Fibroblast of lung (primary cell): ENCODE data around the gene PRTN3. TPM values are rescaled to one million over a fixed set of nuclear protein-coding genes. Genes with fewer than 3 reads are reported as not detected.

Source experiments
- DNase-seq, 2 donors: peaks; one replicate each; pipeline versions ENCODE4 v3.0.0 to v3.0.0-alpha.2; 2010; ENCODE audit warnings: low read depth in 2 of 2
- H2AFZ ChIP-seq: 2 replicates; pipeline ENCODE4 v1.5.1; 2012; ENCODE audit warnings: low read length, control low read depth, inconsistent platforms
- H3K27ac ChIP-seq: 2 replicates; pipeline ENCODE4 v1.5.1; 2011; ENCODE audit warnings: low read length, control low read depth; ENCODE audit not compliant: insufficient read depth
- H3K27me3 ChIP-seq: 2 replicates; pipeline ENCODE4 v1.5.1; 2011; ENCODE audit warnings: mild to moderate bottlenecking, low read length; ENCODE audit not compliant: control insufficient read depth, insufficient read depth
- H3K36me3 ChIP-seq: 2 replicates; pipeline ENCODE4 v1.5.1; 2011; ENCODE audit warnings: low read length; ENCODE audit not compliant: control insufficient read depth, insufficient read depth
- H3K4me1 ChIP-seq: 2 replicates; pipeline ENCODE4 v1.5.1; 2011; ENCODE audit warnings: low read length; ENCODE audit not compliant: control insufficient read depth, insufficient read depth; ENCODE audit errors: extremely low read depth
- H3K4me2 ChIP-seq: 2 replicates; pipeline ENCODE4 v1.5.1; 2011; ENCODE audit warnings: low read length, control low read depth; ENCODE audit not compliant: insufficient read depth; ENCODE audit errors: extremely low read depth
- H3K4me3 ChIP-seq, 4 experiments: fragments of 200-600 bp in 1 of 4; sonication (generic) in 1 of 4; replicated peaks in 1 of 4; 2 replicates each; pipeline ENCODE4 v1.5.1; 2011 to 2016; ENCODE audit warnings: low read length in 4 of 4, low read depth in 3 of 4, mild to moderate bottlenecking in 3 of 4, control low read depth in 2 of 4, inconsistent platforms in 1 of 4, mixed read lengths in 1 of 4; ENCODE audit not compliant: insufficient read depth in 1 of 4; ENCODE audit errors: control extremely low read depth in 1 of 4
- H3K79me2 ChIP-seq: 2 replicates; pipeline ENCODE4 v1.5.1; 2012; ENCODE audit warnings: mild to moderate bottlenecking, low read length, inconsistent platforms; ENCODE audit not compliant: control insufficient read depth, insufficient read depth
- H3K9ac ChIP-seq: 2 replicates; pipeline ENCODE4 v1.5.1; 2011; ENCODE audit warnings: mild to moderate bottlenecking, low read length, control low read depth; ENCODE audit not compliant: insufficient read depth
- H3K9me3 ChIP-seq: 2 replicates; pipeline ENCODE4 v1.5.1; 2012; ENCODE audit warnings: low read depth, low read length; ENCODE audit not compliant: control insufficient read depth, insufficient read depth
- H4K20me1 ChIP-seq: 2 replicates; pipeline ENCODE4 v1.5.1; 2011; ENCODE audit warnings: low read length; ENCODE audit not compliant: control insufficient read depth, insufficient read depth; ENCODE audit errors: extremely low read depth
- EZH2 ChIP-seq: IDR thresholded peaks from 2 replicates; pipeline ENCODE4 v1.5.1; 2012; ENCODE audit warnings: low read length, control low read depth, mild to moderate bottlenecking; ENCODE audit errors: missing control alignments
- polyA plus RNA-seq, 2 donors: library from polyadenylated mRNA; depleted of rRNA in 1 of 2; stranded (reverse) in 1 of 2; unstranded in 1 of 2; fragments of >200 nt; gene quantifications; 2 replicates each; pipeline ENCODE4 v1.2.1, GENCODE V29; 2011 to 2012; ENCODE audit warnings: missing spikeins in 1 of 2
- total RNA-seq: library from RNA; depleted of rRNA; stranded (reverse); fragments of >200 nt; gene quantifications from 2 replicates; pipeline ENCODE4 v1.2.1, GENCODE V29; 2014
- TF ChIP-seq, protein P1 (sequence below), 2 donors: IDR thresholded peaks in 1 of 2; conservative IDR thresholded peaks in 1 of 2; 1 replicate in 1 of 2; 2 replicates in 1 of 2; pipeline ENCODE4 v1.5.1; 2011 to 2012; ENCODE audit warnings: low read length in 2 of 2, control low read depth in 1 of 2, inconsistent platforms in 1 of 2, low read depth in 1 of 2, mild to moderate bottlenecking in 1 of 2

Gene PRTN3
- total and polyA plus RNA-seq, 2 donors (not counting 1 experiment from before 2014, with no cell fraction given), result not detected

DNA sequence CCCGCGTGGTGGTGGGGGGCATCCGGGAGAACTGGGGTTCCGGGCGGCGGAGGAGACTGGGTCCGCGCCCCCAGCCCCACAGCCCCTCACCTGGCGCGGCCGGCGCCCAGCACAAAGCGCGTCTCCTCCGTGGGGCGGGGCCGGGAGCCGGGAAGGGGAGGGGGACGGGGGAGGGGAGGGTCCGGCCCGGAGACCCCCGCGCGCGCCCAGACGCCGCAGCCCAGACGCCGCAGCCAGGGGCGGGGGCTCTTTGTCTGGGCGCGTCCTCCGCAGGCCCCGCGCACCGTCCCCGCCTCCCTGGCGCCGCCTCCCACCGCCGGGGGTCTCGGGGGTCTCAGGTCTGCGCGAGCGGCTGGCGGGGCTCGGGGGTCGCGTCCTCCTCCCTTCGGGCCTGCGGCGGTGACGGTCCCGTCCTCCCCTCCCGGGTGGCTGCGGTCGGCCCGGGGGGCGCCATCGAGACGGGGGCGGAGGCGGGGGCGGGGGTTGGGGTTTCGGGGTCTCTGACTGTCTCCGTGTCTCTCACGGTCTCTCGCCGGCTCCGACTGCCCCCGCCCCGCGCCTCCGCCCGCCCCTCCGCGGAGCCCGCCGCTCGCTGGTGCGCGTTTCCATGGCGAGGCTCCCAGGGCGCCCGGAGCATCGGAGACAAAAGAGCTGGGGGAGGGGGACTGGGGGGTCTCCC is 18.8 kb upstream of the PRTN3 start, which contains the start of gene PLPPR3:
Gene PLPPR3 (minus strand): TSS at position 131 of the 679 bp plus-strand sequence. CDS start 396 bp downstream, outside the sequence.
- Histone ChIP-seq H3K4me3 (peak within 1 kb of the TSS in 1 of 4 experiments; percentile 40), H3K4me2 (no peak within 1 kb of the TSS), H3K79me2 (no peaks in the 10 kb centered on the region), H3K9me3 (no peaks in the 10 kb centered on the region), H3K27ac (no peak within 1 kb of the TSS), H2AFZ (no peak within 1 kb of the TSS), H3K9ac (no peak within 1 kb of the TSS), H3K27me3 (no peaks in the 10 kb centered on the region), H3K36me3 (no peaks in the 10 kb centered on the region), H3K4me1 (no peaks in the 10 kb centered on the region), H4K20me1 (no peaks in the 10 kb centered on the region)
- TF ChIP-seq, protein P1, sequence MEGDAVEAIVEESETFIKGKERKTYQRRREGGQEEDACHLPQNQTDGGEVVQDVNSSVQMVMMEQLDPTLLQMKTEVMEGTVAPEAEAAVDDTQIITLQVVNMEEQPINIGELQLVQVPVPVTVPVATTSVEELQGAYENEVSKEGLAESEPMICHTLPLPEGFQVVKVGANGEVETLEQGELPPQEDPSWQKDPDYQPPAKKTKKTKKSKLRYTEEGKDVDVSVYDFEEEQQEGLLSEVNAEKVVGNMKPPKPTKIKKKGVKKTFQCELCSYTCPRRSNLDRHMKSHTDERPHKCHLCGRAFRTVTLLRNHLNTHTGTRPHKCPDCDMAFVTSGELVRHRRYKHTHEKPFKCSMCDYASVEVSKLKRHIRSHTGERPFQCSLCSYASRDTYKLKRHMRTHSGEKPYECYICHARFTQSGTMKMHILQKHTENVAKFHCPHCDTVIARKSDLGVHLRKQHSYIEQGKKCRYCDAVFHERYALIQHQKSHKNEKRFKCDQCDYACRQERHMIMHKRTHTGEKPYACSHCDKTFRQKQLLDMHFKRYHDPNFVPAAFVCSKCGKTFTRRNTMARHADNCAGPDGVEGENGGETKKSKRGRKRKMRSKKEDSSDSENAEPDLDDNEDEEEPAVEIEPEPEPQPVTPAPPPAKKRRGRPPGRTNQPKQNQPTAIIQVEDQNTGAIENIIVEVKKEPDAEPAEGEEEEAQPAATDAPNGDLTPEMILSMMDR (conservative IDR thresholded peaks at IDR 0.05 in 1 of 2, IDR thresholded peaks at IDR 0.05 in 1 of 2; ENCODE audit: low read depth in 1 of 2, low read length in 2 of 2), result no peak
- no peak for TF ChIP-seq EZH2
- no peak for DNase-seq

DNA sequence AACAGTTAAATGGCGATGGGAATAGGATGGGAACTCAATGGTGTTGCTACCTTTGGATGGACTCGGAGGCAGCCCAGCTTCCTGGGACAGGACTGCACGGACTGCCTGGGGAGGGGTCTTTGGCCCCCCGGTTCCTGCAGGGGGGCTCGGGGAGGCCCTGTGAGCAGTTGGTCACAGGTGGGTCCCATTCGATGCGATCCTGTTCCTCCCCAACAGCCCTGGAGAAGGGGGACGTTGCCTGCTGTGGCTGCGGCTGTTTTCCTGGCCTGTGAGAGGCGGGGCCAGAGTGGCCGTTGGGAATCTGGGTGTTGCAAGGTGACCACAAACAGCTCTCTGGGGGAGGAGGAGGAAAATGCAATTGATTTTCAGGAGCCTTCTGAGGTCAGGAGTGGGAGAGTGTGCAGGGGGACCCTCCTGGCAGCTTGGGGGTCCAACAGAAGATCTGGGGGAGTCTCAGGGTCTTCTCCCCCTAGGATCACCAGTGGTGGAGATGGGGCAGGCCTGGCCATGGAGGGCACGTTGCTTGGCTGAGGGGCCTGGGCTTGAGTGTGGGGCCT is 17.2 kb upstream of the PRTN3 start:
- no peak for DNase-seq
- H3K79me2 ChIP-seq, result no peaks in the 10 kb centered on the region
- no peak overlapping the region for H3K27ac ChIP-seq
- no peak overlapping the region for H2AFZ ChIP-seq
- TF ChIP-seq, protein P1 (conservative IDR thresholded peaks at IDR 0.05 in 1 of 2, IDR thresholded peaks at IDR 0.05 in 1 of 2; ENCODE audit: low read depth in 1 of 2, low read length in 2 of 2), result no peak
- TF ChIP-seq EZH2, result no peak
- H3K27me3 ChIP-seq, result no peaks in the 10 kb centered on the region
- no peaks in the 10 kb centered on the region for H3K4me1 ChIP-seq
- H4K20me1 ChIP-seq, result no peaks in the 10 kb centered on the region
- H3K4me3 ChIP-seq, result no peak overlapping the region
- H3K9me3 ChIP-seq, result no peaks in the 10 kb centered on the region
- no peaks in the 10 kb centered on the region for H3K36me3 ChIP-seq
- no peak overlapping the region for H3K9ac ChIP-seq
- no peak overlapping the region for H3K4me2 ChIP-seq

DNA sequence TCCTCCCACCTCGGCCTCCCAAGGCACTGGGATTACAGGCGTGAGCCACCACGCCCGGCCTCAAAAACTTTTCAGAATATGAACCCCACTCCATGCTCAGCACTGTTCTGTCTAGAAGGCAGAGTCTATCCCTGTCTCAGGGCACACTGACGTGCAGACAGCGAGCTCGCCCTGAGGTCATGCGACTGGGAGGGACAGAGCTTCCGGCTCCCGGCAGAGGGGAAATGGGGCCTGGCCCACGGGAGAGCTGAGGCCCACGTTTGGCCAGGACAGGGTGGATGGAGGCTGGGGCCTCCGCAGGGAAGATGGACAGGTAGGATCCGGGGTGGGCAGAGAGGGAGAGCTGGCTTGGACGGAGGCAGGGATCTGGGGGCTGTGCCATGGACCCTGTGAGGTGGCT is 15.9 kb upstream of the PRTN3 start:
- no peak for DNase-seq
- Histone ChIP-seq H4K20me1 (no peaks in the 10 kb centered on the region), H3K36me3 (no peaks in the 10 kb centered on the region), H3K27me3 (no peaks in the 10 kb centered on the region), H3K4me3 (no peak overlapping the region), H3K79me2 (no peaks in the 10 kb centered on the region), H3K27ac (no peak overlapping the region), H3K4me1 (no peaks in the 10 kb centered on the region), H3K9ac (no peak overlapping the region), H3K9me3 (no peaks in the 10 kb centered on the region), H3K4me2 (no peak overlapping the region), H2AFZ (no peak overlapping the region)
- TF ChIP-seq EZH2, result no peak
- TF ChIP-seq, protein P1 (conservative IDR thresholded peaks at IDR 0.05 in 1 of 2, IDR thresholded peaks at IDR 0.05 in 1 of 2; ENCODE audit: low read depth in 1 of 2, low read length in 2 of 2), result no peak
